Right lobe of liver (tissue), 6 donors: ENCODE results near the gene PRSS1. TPM values are rescaled to one million over a fixed set of nuclear protein-coding genes. Genes with fewer than 3 reads are reported as not detected.

ENCODE experiments used
- ATAC-seq, 4 donors: fragments of 200-7000 bp; cut with Tn5 transposase; one replicate each; pipeline ENCODE4 v1.9.1; 2020; ENCODE audit warnings: mild to moderate bottlenecking in 4 of 4, moderate library complexity in 4 of 4
- DNase-seq, 3 donors: peaks; one replicate each; pipeline ENCODE4 v3.0.0-alpha.2; 2020
- H3K27ac ChIP-seq, 3 donors: fragments of 200-600 bp; one replicate each; pipeline ENCODE4 v1.8.0; 2022
- H3K27me3 ChIP-seq, 2 donors: fragments of 200-600 bp; one replicate each; pipeline ENCODE4 v1.8.0; 2022
- H3K36me3 ChIP-seq, 4 donors: fragments of 200-600 bp; sonication (generic) in 1 of 4; one replicate each; pipeline versions ENCODE4 v1.5.1 to v1.8.0; 2017 to 2022; ENCODE audit warnings: control low read depth in 1 of 4
- H3K4me1 ChIP-seq, 4 donors: fragments of 200-600 bp; sonication (generic) in 1 of 4; one replicate each; pipeline versions ENCODE4 v1.5.1 to v1.8.0; 2017 to 2022; ENCODE audit warnings: control low read depth in 1 of 4
- H3K4me3 ChIP-seq, 3 donors: fragments of 200-600 bp; one replicate each; pipeline ENCODE4 v1.8.0; 2022
- H3K9me3 ChIP-seq, 4 donors: fragments of 200-600 bp; sonication (generic) in 1 of 4; one replicate each; pipeline versions ENCODE4 v1.5.1 to v1.8.0; 2017 to 2022; ENCODE audit warnings: control low read depth in 1 of 4
- POLR2A ChIP-seq: fragments of 450-650 bp; IDR thresholded peaks from one replicate; pipeline ENCODE4 v1.6.1; 2017; ENCODE audit warnings: antibody characterized with exemption, mild to moderate bottlenecking
- WGBS: methylation state at CpG from one replicate; pipeline ENCODE4 v1.1.6; 2018; ENCODE audit warnings: low coverage, low lambda C conversion rate; ENCODE audit not compliant: insufficient coverage; ENCODE audit errors: missing lambda C conversion rate; 5-methylcytosine and 5-hydroxymethylcytosine counted together
- intact Hi-C, 2 donors: fragments of 100-400 bp; cut with DNase I; formaldehyde crosslinking; loops; one replicate each; pipeline versions ENCODE4 v1.11.2 to v1.14.1; 2022
- total RNA-seq, 6 experiments: library from RNA; depleted of rRNA in 2 of 6; stranded (reverse); fragments of >200 nt in 2 of 6; fragmentation: NEBNext Ultra II Directional in 3 of 6; extraction: Animal tissue kit (Norgen Biotek cat#: 25700) in 3 of 6; gene quantifications; one replicate each; pipeline versions ENCODE4 v1.1.0 to v1.2.4, GENCODE V29; 2016 to 2023
- TF ChIP-seq, protein P1 (sequence below), 4 donors: fragments of 200-600 bp in 3 of 4; fragments of 450-650 bp in 1 of 4; IDR thresholded peaks; one replicate each; pipeline versions ENCODE4 v1.5.1 to v1.8.0; 2016 to 2022; ENCODE audit warnings: antibody characterized with exemption in 4 of 4, mild to moderate bottlenecking in 2 of 4
- donor health status: DM: no; HTN: yes; CAD: no.
- donor health status: DM: no; HTN: no; CAD: no.
- donor health status: DM: no; HTN: no; CAD: no.
- donor health status: DM: no; HTN: yes; CAD: no.
- donor health status: DM: no; HTN: yes; CAD: no.

PRSS1 gene
- total RNA-seq, 6 experiments from 2014 or later: not detected

DNA sequence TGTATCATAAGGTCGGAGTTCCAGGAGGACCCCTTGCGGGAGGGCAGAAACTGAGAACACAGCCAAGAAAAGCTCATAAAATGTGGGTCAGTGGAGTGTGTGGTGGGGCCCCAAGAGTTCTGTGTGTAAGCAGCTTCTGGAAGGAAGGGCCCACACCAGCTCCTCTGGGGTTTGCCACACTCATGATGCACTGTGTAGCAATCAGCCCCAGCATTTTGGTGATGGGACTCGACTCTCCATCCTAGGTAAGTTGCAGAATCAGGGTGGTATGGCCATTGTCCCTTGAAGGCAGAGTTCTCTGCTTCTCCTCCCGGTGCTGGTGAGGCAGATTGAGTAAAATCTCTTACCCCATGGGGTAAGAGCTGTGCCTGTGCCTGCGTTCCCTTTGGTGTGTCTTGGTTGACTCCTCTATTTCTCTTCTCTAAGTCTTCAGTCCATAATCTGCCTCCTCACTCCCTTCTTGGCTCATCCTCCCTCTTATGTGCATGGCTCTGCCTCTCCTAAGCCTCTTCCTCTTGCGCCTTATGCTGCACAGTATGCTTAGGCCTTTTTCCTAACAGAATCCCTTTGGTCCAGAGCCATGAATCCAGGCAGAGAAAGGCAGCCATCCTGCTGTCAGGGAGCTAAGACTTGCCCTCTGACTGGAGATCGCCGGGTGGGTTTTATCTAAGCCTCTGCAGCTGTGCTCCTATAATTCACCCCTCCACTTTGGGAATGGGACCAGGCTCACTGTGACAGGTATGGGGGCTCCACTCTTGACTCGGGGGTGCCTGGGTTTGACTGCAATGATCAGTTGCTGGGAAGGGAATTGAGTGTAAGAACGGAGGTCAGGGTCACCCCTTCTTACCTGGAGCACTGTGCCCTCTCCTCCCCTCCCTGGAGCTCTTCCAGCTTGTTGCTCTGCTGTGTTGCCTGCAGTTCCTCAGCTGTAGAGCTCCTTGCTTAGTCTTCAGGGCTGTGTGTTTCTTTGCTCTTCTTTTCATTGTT is 39.3 kb downstream of the PRSS1 start:
- Histone ChIP-seq H3K9me3 (no peaks in the 10 kb centered on the region), H3K4me1 (no peaks in the 10 kb centered on the region), H3K4me3 (no peak overlapping the region), H3K36me3 (no peaks in the 10 kb centered on the region), H3K27ac (no peak overlapping the region), H3K27me3 (no peaks in the 10 kb centered on the region)
- ATAC-seq (no peak), DNase-seq (no peak)
- intact Hi-C loops: loop anchor here (10.0 kb wide), 1 partner anchor 164 kb away; no protein-coding TSS in a partner anchor
- WGBS: 55% methylated on average over 6 of the region's 10 CpGs
- TF ChIP-seq, protein P1, sequence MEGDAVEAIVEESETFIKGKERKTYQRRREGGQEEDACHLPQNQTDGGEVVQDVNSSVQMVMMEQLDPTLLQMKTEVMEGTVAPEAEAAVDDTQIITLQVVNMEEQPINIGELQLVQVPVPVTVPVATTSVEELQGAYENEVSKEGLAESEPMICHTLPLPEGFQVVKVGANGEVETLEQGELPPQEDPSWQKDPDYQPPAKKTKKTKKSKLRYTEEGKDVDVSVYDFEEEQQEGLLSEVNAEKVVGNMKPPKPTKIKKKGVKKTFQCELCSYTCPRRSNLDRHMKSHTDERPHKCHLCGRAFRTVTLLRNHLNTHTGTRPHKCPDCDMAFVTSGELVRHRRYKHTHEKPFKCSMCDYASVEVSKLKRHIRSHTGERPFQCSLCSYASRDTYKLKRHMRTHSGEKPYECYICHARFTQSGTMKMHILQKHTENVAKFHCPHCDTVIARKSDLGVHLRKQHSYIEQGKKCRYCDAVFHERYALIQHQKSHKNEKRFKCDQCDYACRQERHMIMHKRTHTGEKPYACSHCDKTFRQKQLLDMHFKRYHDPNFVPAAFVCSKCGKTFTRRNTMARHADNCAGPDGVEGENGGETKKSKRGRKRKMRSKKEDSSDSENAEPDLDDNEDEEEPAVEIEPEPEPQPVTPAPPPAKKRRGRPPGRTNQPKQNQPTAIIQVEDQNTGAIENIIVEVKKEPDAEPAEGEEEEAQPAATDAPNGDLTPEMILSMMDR (IDR thresholded peaks at IDR 0.05): no peak

- H3K36me3 ChIP-seq: no peaks in the 10 kb centered on the region
- ATAC-seq: no peak
- no peak overlapping the region for H3K4me3 ChIP-seq
- no peaks in the 10 kb centered on the region for H3K4me1 ChIP-seq
- no peaks in the 10 kb centered on the region for H3K9me3 ChIP-seq
- H3K27ac ChIP-seq: no peak overlapping the region
- intact Hi-C loops: loop anchor here (10.0 kb wide), 1 partner anchor 165 kb away; no protein-coding TSS in a partner anchor
- DNase-seq: no peak
- 57% methylated on average over 1 of the region's 2 CpGs for WGBS
- H3K27me3 ChIP-seq: no peaks in the 10 kb centered on the region
- TF ChIP-seq, protein P1 (IDR thresholded peaks at IDR 0.05): no peak
- TF ChIP-seq POLR2A: no peak
These were observed 40.2 kb downstream of the PRSS1 start for GRCh38 chr7:142789441-142789840.

DNA sequence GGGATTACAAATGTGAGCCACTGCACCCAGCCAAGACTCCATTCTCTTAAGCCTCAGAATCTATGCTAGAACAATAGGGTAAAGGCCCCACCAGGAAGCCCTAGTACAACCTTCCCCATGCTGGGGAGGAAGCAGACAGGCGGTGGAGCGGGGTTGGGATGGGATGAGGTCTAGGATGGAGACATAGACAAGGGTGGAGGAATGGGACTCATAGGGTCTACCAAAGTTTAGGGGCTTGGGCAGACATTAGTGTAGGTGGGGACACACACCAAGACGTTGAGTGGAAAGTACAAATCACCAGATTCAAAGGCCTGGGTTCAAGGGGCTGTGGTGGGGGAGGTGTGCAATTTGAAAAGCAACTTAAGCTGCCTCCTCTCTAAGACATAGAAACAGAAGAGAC is 40.8 kb downstream of the PRSS1 start:
- 85% methylated on average over 3 of the region's 3 CpGs for WGBS
- Histone ChIP-seq H3K9me3 (no peaks in the 10 kb centered on the region), H3K4me3 (no peak overlapping the region), H3K27ac (no peak overlapping the region), H3K27me3 (no peaks in the 10 kb centered on the region), H3K36me3 (no peaks in the 10 kb centered on the region), H3K4me1 (no peaks in the 10 kb centered on the region)
- TF ChIP-seq POLR2A: no peak
- TF ChIP-seq, protein P1 (IDR thresholded peaks at IDR 0.05): no peak
- intact Hi-C loops: no loop called here
- DNase-seq: no peak
- no peak for ATAC-seq

DNA sequence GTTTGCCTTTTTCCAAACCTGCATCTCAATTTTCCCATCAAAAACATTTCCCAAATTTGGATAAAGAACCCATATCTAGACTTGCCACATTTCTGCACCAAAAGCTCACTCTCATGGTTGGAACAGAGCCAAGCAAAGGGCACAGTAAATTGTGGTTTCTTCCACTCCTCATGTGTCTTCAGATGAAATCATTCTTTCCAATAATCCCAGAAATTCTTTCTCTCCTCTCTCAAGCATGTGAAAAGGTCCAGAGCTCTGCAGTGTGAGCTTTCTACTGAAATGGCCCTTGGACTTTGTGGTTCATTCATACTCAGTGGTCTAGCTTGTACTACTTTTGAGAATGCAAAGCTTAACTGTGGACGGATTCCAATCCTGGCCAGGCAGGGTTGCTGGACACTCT is 41.3 kb downstream of the PRSS1 start:
- DNase-seq (no peak), ATAC-seq (no peak)
- no peaks in the 10 kb centered on the region for H3K36me3 ChIP-seq
- H3K27me3 ChIP-seq: no peaks in the 10 kb centered on the region
- no peaks in the 10 kb centered on the region for H3K9me3 ChIP-seq
- TF ChIP-seq POLR2A: no peak
- TF ChIP-seq, protein P1 (IDR thresholded peaks at IDR 0.05): no peak
- intact Hi-C loops: no loop called here
- no peaks in the 10 kb centered on the region for H3K4me1 ChIP-seq
- 57% methylated on average over 1 of the region's 1 CpG for WGBS
- H3K27ac ChIP-seq: no peak overlapping the region
- H3K4me3 ChIP-seq: no peak overlapping the region
